Omental fat pad (tissue), 4 donors: ENCODE results near the gene IL17RD. TPM values are rescaled to one million over a fixed set of nuclear protein-coding genes. Genes with fewer than 3 reads are reported as not detected.

ENCODE experiments used
- ATAC-seq: fragments of 150-250 bp; one replicate; pipeline ENCODE4 v1.9.1; 2016; ENCODE audit warnings: mild to moderate bottlenecking, moderate library complexity; ENCODE audit not compliant: low FRiP score
- DNase-seq: peaks from one replicate; pipeline ENCODE4 v3.0.0-alpha.2; 2019; ENCODE audit warnings: low spot score
- CTCF ChIP-seq, 3 donors: fragments of 450-650 bp; IDR thresholded peaks; one replicate each; pipeline ENCODE4 v1.5.1; 2016 to 2017; ENCODE audit warnings: antibody characterized with exemption in 3 of 3, mild to moderate bottlenecking in 3 of 3, moderate library complexity in 2 of 3
- total RNA-seq, 4 donors: library from RNA; depleted of rRNA; stranded (reverse); fragments of >200 nt; gene quantifications; one replicate each; pipeline ENCODE4 v1.1.0, GENCODE V29; 2016

IL17RD gene
- total RNA-seq, 4 donors from 2014 or later, result 4.9 to 13.2 (median 6.6) TPM

GRCh38 chr3:57120451-57121174 lies 44.5 kb downstream of the IL17RD start:
- no peak for DNase-seq
- no peak for ATAC-seq
- TF ChIP-seq CTCF (IDR thresholded peaks at IDR 0.05), result no peak

- ATAC-seq (peak; percentile 25), DNase-seq (no peak)
- no peak for TF ChIP-seq CTCF (IDR thresholded peaks at IDR 0.05)
Measured at GRCh38 chr3:57120040-57120439, 45.1 kb downstream of the IL17RD start.

- no peak for ATAC-seq
Measured at GRCh38 chr3:57118254-57118653, 46.9 kb downstream of the IL17RD start.

GRCh38 chr3:57116501-57116900 lies 48.7 kb downstream of the IL17RD start:
- TF ChIP-seq CTCF (IDR thresholded peaks at IDR 0.05), result no peak
- DNase-seq, result no peak
- no peak for ATAC-seq

More at GRCh38 chr3:57118254-57118653, 46.9 kb downstream of the IL17RD start:
- no peak for TF ChIP-seq CTCF (IDR thresholded peaks at IDR 0.05)
- no peak for DNase-seq

GRCh38 chr3:57112206-57112605 lies 52.9 kb downstream of the IL17RD start:
- no peak for ATAC-seq
- TF ChIP-seq CTCF (IDR thresholded peaks at IDR 0.05), result no peak
- no peak for DNase-seq

GRCh38 chr3:57110798-57111197 lies 54.4 kb downstream of the IL17RD start:
- ATAC-seq (no peak), DNase-seq (no peak)
- TF ChIP-seq CTCF (IDR thresholded peaks at IDR 0.05), result no peak

- ATAC-seq (no peak), DNase-seq (no peak)
- no peak for TF ChIP-seq CTCF (IDR thresholded peaks at IDR 0.05)
Measured at GRCh38 chr3:57110214-57110613, 54.9 kb downstream of the IL17RD start.
